HepG2 (cell line): ENCODE results near the gene SUPT6H. TPM values are rescaled to one million over a fixed set of nuclear protein-coding genes. Genes with fewer than 3 reads are reported as not detected.

Source experiments
- BCL6 ChIP-seq: IDR thresholded peaks from 2 replicates; pipeline ENCODE4 v1.6.1; 2016; ENCODE audit warnings: missing genetic modification reagents, missing compliant biosample characterization
- FIP1L1 ChIP-seq: fragments of 200-400 bp; formaldehyde crosslinking; IDR thresholded peaks from 2 replicates; pipeline ENCODE4 v1.6.1; 2018; ENCODE audit warnings: low read depth, mild to moderate bottlenecking, low read length, moderate library complexity, borderline replicate concordance; ENCODE audit not compliant: insufficient read depth
- HNRNPLL ChIP-seq: fragments of 200-400 bp; formaldehyde crosslinking; IDR thresholded peaks from 2 replicates; pipeline ENCODE4 v1.6.1; 2017; ENCODE audit warnings: mild to moderate bottlenecking, low read depth, low read length; ENCODE audit not compliant: poor library complexity, severe bottlenecking
- MATR3 ChIP-seq: sonication (generic); formaldehyde crosslinking; IDR thresholded peaks from 2 replicates; pipeline ENCODE4 v1.4.0; 2020; ENCODE audit warnings: missing genetic modification reagents
- MIER2 ChIP-seq: IDR thresholded peaks from 2 replicates; pipeline ENCODE4 v1.6.1; 2016; ENCODE audit warnings: missing biosample characterization, missing genetic modification reagents
- MLX ChIP-seq: IDR thresholded peaks from 2 replicates; pipeline ENCODE4 v1.6.1; 2016
- NRL ChIP-seq: sonication (generic); formaldehyde crosslinking; IDR thresholded peaks from 2 replicates; pipeline ENCODE4 v1.5.0; 2020; ENCODE audit warnings: missing genetic modification reagents, mild to moderate bottlenecking, moderate library complexity, borderline replicate concordance
- ONECUT2 ChIP-seq: sonication (generic); formaldehyde crosslinking; IDR thresholded peaks from 2 replicates; pipeline ENCODE4 v1.4.0; 2020; ENCODE audit warnings: missing genetic modification reagents
- PLSCR1 ChIP-seq: sonication (generic); formaldehyde crosslinking; IDR thresholded peaks from 2 replicates; pipeline ENCODE4 v1.5.0; 2020; ENCODE audit warnings: missing genetic modification reagents, mild to moderate bottlenecking, borderline replicate concordance
- SAP130 ChIP-seq: IDR thresholded peaks from 2 replicates; pipeline ENCODE4 v1.6.1; 2016; ENCODE audit warnings: low read depth
- ZNF143 ChIP-seq: sonication (generic); formaldehyde crosslinking; IDR thresholded peaks from 2 replicates; pipeline ENCODE4 v1.4.0; 2020; ENCODE audit warnings: missing genetic modification reagents
- ZNF256 ChIP-seq: sonication (generic); formaldehyde crosslinking; conservative IDR thresholded peaks from 2 replicates; pipeline ENCODE4 v1.4.0; 2020; ENCODE audit warnings: missing genetic modification reagents
- ZNF33A ChIP-seq: sonication (generic); formaldehyde crosslinking; IDR thresholded peaks from 2 replicates; pipeline ENCODE4 v1.5.1; 2020; ENCODE audit warnings: missing genetic modification reagents, mild to moderate bottlenecking, moderate library complexity, borderline replicate concordance
- ZNF441 ChIP-seq: sonication (generic); formaldehyde crosslinking; IDR thresholded peaks from 2 replicates; pipeline ENCODE4 v1.7.0; 2021; ENCODE audit warnings: missing genetic modification reagents, borderline replicate concordance
- ZNF513 ChIP-seq: sonication (generic); formaldehyde crosslinking; conservative IDR thresholded peaks from 2 replicates; pipeline ENCODE4 v1.5.0; 2020; ENCODE audit warnings: missing genetic modification reagents
- ZNF574 ChIP-seq: sonication (generic); formaldehyde crosslinking; IDR thresholded peaks from 2 replicates; pipeline ENCODE4 v1.4.0; 2020; ENCODE audit warnings: missing genetic modification reagents
- ZNF713 ChIP-seq: sonication (generic); formaldehyde crosslinking; IDR thresholded peaks from 2 replicates; pipeline ENCODE4 v1.4.0; 2020; ENCODE audit warnings: mild to moderate bottlenecking, missing genetic modification reagents
- polyA plus RNA-seq, 8 experiments: library from polyadenylated mRNA; depleted of rRNA in 3 of 8; stranded (reverse) in 7 of 8; unstranded in 1 of 8; fragments of >200 nt; fragmentation: Illumina TruSeq in 4 of 8; extraction: Trizol in 4 of 8; gene quantifications; 2 replicates each; pipeline versions ENCODE4 v1.2.1 to v1.2.3, GENCODE V29; 2011 to 2016; ENCODE audit warnings: low read depth in 4 of 8, missing spikeins in 1 of 8, mixed read lengths in 1 of 8; ENCODE audit not compliant: insufficient read depth in 1 of 8
- total RNA-seq, 5 experiments: library from RNA; depleted of rRNA; stranded (reverse); fragments of >200 nt; fragmentation: Illumina TruSeq; extraction: Trizol; gene quantifications; 2 replicates each; pipeline ENCODE4 v1.2.3, GENCODE V29; 2016; ENCODE audit warnings: low read depth in 1 of 5
- TF ChIP-seq, protein P1 (sequence below): sonication (generic); formaldehyde crosslinking; IDR thresholded peaks from 2 replicates; pipeline ENCODE4 v1.4.0; 2020; ENCODE audit warnings: missing genetic modification reagents; ENCODE audit errors: not compliant biosample characterization
- TF ChIP-seq, protein P2 (sequence below): sonication (generic); formaldehyde crosslinking; IDR thresholded peaks from 2 replicates; pipeline ENCODE4 v1.8.1; 2022; ENCODE audit warnings: mild to moderate bottlenecking, missing genetic modification reagents

SUPT6H gene
- total and polyA plus RNA-seq, 2 of the 13 experiments (the other 11 are each of a cell fraction or from before 2014, with no cell fraction given), result 32.7 to 39.9 TPM

DNA sequence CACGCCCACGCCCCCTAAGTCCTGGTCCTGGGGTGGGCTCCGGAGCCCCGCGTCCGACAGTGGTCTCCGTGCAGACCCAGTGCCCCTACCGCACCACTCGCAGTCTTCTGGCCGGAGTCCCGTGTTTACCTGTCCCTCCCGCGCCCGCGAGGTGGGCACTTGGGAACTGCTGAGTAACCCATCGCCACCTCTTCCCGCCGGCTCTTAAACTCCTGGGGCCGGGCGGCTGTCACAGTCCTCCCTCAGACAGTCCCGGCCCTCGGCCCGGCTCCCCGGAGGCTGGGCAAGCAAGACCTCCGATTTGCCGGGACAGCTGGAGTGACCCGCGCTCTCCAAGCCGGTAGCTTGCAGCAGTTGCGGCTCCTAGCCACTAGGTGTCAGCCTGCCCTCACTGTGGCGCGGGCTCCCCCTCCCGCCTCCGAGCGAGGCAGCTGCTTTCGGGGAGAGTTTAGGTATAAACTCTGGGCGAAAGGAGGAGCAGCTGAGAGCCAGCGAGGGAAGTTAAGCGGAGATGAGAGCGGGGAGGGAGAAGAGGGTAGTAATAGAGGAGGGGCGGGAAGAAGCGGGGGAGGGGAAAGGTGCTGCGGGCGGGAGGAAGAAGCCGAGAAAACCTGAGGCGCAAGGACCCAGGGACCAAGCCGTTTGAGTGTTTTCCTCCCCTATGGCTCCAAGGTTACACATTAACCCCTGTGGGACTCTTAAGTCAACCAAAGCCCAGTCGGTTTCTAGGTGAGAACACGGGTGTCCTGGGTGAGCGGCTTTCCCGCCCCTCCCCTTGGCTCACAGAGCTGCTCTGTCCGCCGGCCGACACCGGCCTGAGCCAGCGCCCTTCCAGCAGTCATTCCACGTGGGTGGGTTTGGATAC is 64.9 kb downstream of the SUPT6H start (continued):
- peak; percentile 46 for TF ChIP-seq HNRNPLL
- TF ChIP-seq ZNF441 (CRISPR knock-in tag), result peak; percentile 30; the same call in 1 of the 2 replicates
- no peak for TF ChIP-seq ONECUT2
- TF ChIP-seq PLSCR1 (CRISPR knock-in tag), result no peak
- TF ChIP-seq FIP1L1, result no peak
- peak; percentile 75; the same call in 1 of the 2 replicates for TF ChIP-seq SAP130 (CRISPR knock-in tag)
- TF ChIP-seq NRL (CRISPR knock-in tag), result no peak; the same call in 1 of the 2 replicates
- TF ChIP-seq ZNF513 (CRISPR knock-in tag), result no peak
- TF ChIP-seq BCL6 (CRISPR knock-in tag), result peak; percentile 66
- TF ChIP-seq, protein P1, sequence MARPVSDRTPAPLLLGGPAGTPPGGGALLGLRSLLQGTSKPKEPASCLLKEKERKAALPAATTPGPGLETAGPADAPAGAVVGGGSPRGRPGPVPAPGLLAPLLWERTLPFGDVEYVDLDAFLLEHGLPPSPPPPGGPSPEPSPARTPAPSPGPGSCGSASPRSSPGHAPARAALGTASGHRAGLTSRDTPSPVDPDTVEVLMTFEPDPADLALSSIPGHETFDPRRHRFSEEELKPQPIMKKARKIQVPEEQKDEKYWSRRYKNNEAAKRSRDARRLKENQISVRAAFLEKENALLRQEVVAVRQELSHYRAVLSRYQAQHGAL, result no peak
- TF ChIP-seq, protein P2, sequence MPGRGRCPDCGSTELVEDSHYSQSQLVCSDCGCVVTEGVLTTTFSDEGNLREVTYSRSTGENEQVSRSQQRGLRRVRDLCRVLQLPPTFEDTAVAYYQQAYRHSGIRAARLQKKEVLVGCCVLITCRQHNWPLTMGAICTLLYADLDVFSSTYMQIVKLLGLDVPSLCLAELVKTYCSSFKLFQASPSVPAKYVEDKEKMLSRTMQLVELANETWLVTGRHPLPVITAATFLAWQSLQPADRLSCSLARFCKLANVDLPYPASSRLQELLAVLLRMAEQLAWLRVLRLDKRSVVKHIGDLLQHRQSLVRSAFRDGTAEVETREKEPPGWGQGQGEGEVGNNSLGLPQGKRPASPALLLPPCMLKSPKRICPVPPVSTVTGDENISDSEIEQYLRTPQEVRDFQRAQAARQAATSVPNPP, result no peak; the same call in 1 of the 2 replicates
- peak; percentile 41; the same call in 1 of the 2 replicates for TF ChIP-seq MLX (CRISPR knock-in tag)
- TF ChIP-seq ZNF256 (CRISPR knock-in tag), result 0 out of 2 replicates have a peak, but pooled peaks have one; percentile 21
- TF ChIP-seq ZNF713 (CRISPR knock-in tag), result no peak
- no peak; the same call in 1 of the 2 replicates for TF ChIP-seq MIER2 (CRISPR knock-in tag)
- TF ChIP-seq MATR3, result no peak
- TF ChIP-seq ZNF33A (CRISPR knock-in tag), result no peak
- TF ChIP-seq ZNF574 (CRISPR knock-in tag), result peak; percentile 70
- TF ChIP-seq ZNF143 (CRISPR knock-in tag), result peak; percentile 21; the same call in 1 of the 2 replicates
